DLD1 (cell line): ENCODE measurements around the gene EFCAB11.

Experiments used
- in situ Hi-C: cut with HindIII; loops from 2 replicates; pipeline ENCODE4 v1.10.0; 2017; ENCODE audit warnings: low sequenced_read_pairs

The EFCAB11 gene

GRCh38 chr14:89828471-89829165 is 125.9 kb downstream of the EFCAB11 start:
- in situ Hi-C loops, result no loop called here

DNA sequence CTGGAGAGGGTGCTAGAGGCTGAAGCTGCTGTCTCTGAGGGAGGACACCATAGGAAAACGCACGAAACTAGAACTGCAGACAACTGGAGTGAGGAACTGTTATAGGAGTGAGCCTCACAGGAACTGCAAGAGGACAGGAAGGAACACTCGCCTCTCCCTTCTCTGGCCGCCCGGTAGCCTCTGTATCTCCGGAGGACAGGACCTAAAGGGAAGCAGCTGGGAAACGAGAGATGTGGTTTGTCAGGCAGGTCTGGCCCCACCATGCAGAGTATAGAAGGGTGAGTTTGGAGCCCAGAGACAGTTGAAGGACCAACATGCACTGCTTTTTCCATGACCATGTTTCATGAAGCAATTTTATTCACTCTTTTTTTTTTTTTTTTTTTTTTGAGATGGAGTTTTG is 127.3 kb downstream of the EFCAB11 start:
- in situ Hi-C loops, result no loop called here

GRCh38 chr14:89826596-89826995 is 127.9 kb downstream of the EFCAB11 start:
- in situ Hi-C loops, result no loop called here

GRCh38 chr14:89823743-89824142 is 130.8 kb downstream of the EFCAB11 start:
- in situ Hi-C loops, result no loop called here

- in situ Hi-C loops, result no loop called here
Observed at GRCh38 chr14:89814126-89814525, 140.4 kb downstream of the EFCAB11 start.

GRCh38 chr14:89813617-89814031 is 140.9 kb downstream of the EFCAB11 start:
- in situ Hi-C loops, result no loop called here

DNA sequence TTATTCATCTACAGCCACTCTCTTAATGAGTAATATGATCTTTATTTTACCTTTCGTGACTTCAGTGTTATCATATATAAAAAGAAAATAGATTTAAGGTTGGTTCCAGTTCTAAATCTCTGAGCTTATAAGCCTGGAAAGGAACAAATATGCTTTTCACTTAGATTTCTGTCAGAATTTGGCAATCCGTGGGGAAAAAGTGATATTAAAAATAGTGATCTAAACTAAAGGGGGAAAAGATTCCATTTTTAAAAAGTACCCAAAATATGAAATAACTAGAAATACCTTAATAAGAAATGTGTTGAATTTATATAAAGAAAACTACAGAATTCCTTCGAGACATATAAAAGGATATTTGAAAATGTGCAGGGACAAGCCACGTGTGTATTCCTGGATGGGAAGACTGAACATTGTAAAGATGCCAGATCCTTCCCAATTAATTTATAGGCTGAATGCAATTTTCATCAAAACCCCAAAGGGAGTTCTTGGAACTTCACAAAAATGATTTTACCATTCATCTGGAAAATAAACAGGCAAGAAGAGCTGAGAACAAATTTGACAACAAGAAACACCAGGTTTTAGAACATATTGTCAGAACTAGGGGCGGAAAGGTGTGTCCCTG is 142.5 kb downstream of the EFCAB11 start:
- in situ Hi-C loops, result no loop called here

DNA sequence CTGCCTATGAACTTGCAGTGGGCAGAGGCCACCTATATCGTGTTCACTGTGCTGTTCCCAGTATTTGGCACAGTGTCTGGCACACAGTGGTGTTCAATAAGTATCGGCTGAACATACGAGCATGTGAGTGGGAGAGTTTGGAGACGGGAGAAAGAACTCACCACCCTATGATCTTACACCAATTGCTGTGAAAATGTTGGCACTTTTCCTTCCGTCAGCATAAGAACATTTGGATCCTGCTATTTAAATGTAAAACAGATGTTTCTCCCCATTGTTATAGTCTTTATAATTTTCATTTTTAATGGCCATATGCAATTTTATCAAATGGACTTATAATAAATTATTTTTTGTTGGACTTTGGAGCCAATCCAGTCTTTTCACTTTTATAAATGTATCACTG is 144.4 kb downstream of the EFCAB11 start:
- in situ Hi-C loops, result no loop called here

- in situ Hi-C loops, result no loop called here
Observed at GRCh38 chr14:89807892-89808291, 146.6 kb downstream of the EFCAB11 start.

DNA sequence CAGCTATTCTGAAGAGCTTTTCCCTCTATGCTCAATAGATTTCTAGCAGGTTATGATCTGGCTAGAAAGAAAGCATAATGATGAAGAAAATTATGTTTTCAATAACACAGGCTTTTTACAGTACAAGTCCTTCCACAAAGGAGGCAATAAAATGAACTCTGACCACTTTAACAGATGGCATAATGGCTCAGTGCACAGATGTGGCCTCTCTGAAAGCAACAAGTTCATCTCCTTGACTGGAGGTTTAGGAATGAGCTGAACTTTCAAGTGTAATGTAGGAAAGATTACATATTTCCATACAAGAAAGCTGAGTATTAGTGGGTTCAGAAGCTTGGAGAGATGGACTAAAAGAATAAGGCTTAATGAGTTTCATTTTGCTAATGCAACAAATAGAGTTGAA is 147.4 kb downstream of the EFCAB11 start:
- in situ Hi-C loops, result no loop called here

GRCh38 chr14:89806451-89806850 is 148.1 kb downstream of the EFCAB11 start:
- in situ Hi-C loops, result no loop called here

DNA sequence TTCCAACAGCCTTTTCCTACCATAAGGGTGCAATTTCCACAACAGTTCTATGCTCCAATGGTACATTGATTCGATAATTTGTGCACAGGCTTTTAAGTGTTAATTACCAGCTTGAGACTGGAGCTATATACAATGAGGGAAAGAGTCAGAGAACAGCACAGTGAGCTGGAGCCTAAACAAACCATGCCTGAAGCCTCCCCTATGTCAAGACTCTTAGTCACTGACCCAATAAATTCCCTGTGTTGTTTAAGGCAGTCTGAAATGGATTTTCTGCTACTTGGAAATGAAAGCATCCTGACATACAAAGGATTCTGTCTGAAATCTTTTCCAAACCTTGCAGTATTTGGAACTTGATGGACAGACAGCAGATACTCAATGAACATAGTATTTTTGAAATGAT is 149.0 kb downstream of the EFCAB11 start:
- in situ Hi-C loops, result no loop called here

DNA sequence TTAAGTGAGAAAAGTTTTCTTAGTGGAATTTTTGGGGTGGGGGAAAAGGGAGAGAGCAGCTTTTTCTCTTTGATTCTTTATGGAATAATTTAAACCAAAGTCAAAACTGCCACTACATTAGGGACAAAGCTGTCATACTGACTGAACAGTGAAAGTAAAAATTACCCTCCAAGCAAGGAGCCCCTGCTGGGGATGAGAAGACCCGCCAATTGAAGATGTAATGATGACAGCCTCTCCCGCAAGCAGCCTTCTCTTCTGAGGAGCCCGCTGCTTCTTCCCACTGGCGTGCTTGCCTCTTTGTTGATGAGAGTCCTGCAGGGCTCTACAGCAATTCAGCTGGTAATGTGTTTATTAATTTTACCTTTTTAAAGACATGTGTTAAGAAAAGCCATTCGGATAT is 151.0 kb downstream of the EFCAB11 start:
- in situ Hi-C loops, result no loop called here

GRCh38 chr14:89801136-89801535 is 153.4 kb downstream of the EFCAB11 start:
- in situ Hi-C loops, result no loop called here

- in situ Hi-C loops, result no loop called here
Observed at GRCh38 chr14:89798212-89798773, 156.2 kb downstream of the EFCAB11 start.

- in situ Hi-C loops, result no loop called here
Observed at GRCh38 chr14:89797148-89797547, 157.4 kb downstream of the EFCAB11 start.

- in situ Hi-C loops, result no loop called here
Observed at GRCh38 chr14:89794096-89794495, 160.4 kb downstream of the EFCAB11 start.

DNA sequence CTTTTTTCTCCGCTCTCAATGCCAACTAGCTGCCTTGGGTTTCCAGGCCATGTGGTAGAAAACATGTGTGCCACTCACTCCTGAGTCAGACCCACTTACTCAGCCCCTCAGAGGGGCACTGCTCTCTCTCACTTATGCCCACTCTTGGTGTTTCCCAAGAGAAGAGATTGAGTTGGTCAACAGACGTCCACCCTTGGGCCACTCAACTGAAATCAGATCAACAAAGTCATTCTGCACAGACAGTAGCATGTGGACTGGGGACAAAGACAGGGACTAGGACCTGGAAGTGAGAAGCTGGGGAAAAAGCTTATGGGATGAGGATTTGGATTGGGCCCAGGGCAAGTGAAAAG is 161.2 kb downstream of the EFCAB11 start:
- in situ Hi-C loops, result no loop called here

- in situ Hi-C loops, result no loop called here
Observed at GRCh38 chr14:89792489-89793366, 161.8 kb downstream of the EFCAB11 start.

- in situ Hi-C loops, result no loop called here
Observed at GRCh38 chr14:89787525-89787924, 167.0 kb downstream of the EFCAB11 start.

- in situ Hi-C loops, result no loop called here
Observed at GRCh38 chr14:89781046-89781445, 173.5 kb downstream of the EFCAB11 start.

DNA sequence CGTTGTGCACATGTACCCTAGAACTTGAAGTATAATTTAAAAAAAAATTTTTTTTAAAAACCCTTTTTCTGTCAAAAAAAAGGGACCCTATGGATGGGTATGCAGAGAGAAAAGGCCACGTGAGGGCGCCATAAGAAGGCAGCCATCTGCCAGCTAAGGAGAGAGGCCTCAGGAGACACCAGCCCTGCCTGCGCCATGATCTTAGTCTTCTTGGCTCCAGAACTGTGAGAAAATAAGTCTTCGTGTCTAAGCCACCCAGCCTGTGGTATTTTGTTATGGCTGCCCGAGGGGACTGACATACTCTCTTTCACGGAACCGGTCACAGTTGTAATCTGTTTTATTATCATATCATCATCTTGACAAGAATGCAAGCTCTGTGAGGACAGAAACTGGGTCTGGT is 174.8 kb downstream of the EFCAB11 start:
- in situ Hi-C loops, result no loop called here
